Osteoblast (primary cell): Measurements from ENCODE around the gene ATP8B4. TPM values are rescaled to one million over a fixed set of nuclear protein-coding genes. Genes with fewer than 3 reads are reported as not detected.

Experiments
- DNase-seq: peaks from one replicate; pipeline ENCODE4 v3.0.0; 2011; ENCODE audit warnings: low spot score, mixed read lengths; ENCODE audit not compliant: insufficient read length; ENCODE audit errors: missing footprints
- H2AFZ ChIP-seq: 2 replicates; pipeline ENCODE4 v1.6.0; 2011; ENCODE audit warnings: mild to moderate bottlenecking, low read length
- H3K27ac ChIP-seq: 2 replicates; pipeline ENCODE4 v1.5.1; 2011; ENCODE audit warnings: mild to moderate bottlenecking, low read depth, low read length, moderate library complexity
- H3K27me3 ChIP-seq: 2 replicates; pipeline ENCODE4 v1.6.0; 2012; ENCODE audit warnings: mild to moderate bottlenecking, control low read depth, inconsistent platforms, low read length, moderate library complexity; ENCODE audit not compliant: insufficient read depth
- H3K36me3 ChIP-seq: 2 replicates; pipeline ENCODE4 v1.5.1; 2011; ENCODE audit warnings: mild to moderate bottlenecking, low read length, control low read depth, moderate library complexity; ENCODE audit not compliant: insufficient read depth
- H3K4me1 ChIP-seq: 2 replicates; pipeline ENCODE4 v1.5.1; 2011; ENCODE audit warnings: mild to moderate bottlenecking, low read length, control low read depth, moderate library complexity; ENCODE audit not compliant: insufficient read depth
- H3K4me2 ChIP-seq: 2 replicates; pipeline ENCODE4 v1.6.0; 2011; ENCODE audit warnings: mild to moderate bottlenecking, low read length; ENCODE audit not compliant: insufficient read depth
- H3K4me3 ChIP-seq: fragments of 200-600 bp; sonication (generic); 3 replicates; pipeline ENCODE4 v1.5.1; 2012; ENCODE audit warnings: mild to moderate bottlenecking, low read length, inconsistent platforms; ENCODE audit not compliant: insufficient read depth
- H3K79me2 ChIP-seq: 2 replicates; pipeline ENCODE4 v1.6.0; 2012; ENCODE audit warnings: mild to moderate bottlenecking, low read length, control low read depth, inconsistent platforms; ENCODE audit not compliant: insufficient read depth
- H3K9me3 ChIP-seq: 2 replicates; pipeline ENCODE4 v1.5.1; 2011; ENCODE audit warnings: low read depth, low read length, control low read depth
- H4K20me1 ChIP-seq: 2 replicates; pipeline ENCODE4 v1.6.0; 2012; ENCODE audit warnings: mild to moderate bottlenecking, low read length, control low read depth; ENCODE audit not compliant: insufficient read depth
- total RNA-seq: library from RNA; depleted of rRNA; stranded (reverse); fragments of >200 nt; gene quantifications from 2 replicates; pipeline ENCODE4 v1.2.3, GENCODE V29; 2012
- TF ChIP-seq, protein P1 (sequence below): IDR thresholded peaks from 2 replicates; pipeline ENCODE4 v1.5.1; 2011; ENCODE audit warnings: mild to moderate bottlenecking, low read depth, low read length, moderate library complexity; ENCODE audit errors: extremely low read depth

ATP8B4 gene
- total RNA-seq, 1 donor: 1.1 TPM

DNA sequence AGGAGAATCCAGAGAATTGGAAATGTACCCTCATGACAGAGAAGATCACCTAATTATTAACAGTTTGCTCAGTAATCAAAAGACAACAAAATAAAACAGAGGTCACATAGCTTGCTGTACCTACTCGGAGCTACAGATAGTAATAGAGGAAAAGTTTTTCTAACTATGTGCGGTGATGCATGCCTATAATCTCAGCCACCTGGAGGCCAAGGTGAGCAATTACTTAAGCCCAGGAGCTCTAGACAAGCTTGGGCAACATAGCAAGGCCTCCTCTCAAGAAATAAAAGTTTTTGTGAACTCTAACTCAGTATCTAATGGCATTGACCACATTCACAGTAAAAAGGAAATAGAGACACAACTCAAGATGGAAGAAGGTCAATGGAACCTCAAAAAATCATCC, 243.6 kb downstream of the ATP8B4 start:
- TF ChIP-seq, protein P1, sequence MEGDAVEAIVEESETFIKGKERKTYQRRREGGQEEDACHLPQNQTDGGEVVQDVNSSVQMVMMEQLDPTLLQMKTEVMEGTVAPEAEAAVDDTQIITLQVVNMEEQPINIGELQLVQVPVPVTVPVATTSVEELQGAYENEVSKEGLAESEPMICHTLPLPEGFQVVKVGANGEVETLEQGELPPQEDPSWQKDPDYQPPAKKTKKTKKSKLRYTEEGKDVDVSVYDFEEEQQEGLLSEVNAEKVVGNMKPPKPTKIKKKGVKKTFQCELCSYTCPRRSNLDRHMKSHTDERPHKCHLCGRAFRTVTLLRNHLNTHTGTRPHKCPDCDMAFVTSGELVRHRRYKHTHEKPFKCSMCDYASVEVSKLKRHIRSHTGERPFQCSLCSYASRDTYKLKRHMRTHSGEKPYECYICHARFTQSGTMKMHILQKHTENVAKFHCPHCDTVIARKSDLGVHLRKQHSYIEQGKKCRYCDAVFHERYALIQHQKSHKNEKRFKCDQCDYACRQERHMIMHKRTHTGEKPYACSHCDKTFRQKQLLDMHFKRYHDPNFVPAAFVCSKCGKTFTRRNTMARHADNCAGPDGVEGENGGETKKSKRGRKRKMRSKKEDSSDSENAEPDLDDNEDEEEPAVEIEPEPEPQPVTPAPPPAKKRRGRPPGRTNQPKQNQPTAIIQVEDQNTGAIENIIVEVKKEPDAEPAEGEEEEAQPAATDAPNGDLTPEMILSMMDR: no peak

DNA sequence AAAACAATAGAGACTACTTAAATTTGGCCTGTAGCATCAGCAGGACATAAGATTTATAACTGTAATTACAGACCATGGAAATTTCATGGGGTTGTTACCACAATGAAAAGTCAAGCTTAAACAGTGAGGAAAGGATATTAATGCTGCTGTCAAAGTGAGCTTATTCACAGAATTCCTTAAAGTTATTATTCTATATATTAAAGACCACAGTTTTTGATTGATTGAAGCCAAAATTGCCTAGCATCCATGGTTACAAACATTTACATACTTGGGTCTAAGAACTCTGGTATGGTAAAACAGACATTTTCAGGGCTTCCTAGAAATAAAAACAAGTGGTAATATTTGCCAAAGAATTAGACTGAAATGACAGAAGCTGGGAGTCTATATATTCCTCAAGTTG, 248.6 kb downstream of the ATP8B4 start:
- no peaks in the 10 kb centered on the region for H3K79me2 ChIP-seq

More for the DNA sequence above, 243.6 kb downstream of the ATP8B4 start:
- H3K27me3 ChIP-seq: no peaks in the 10 kb centered on the region
- no peak overlapping the region for H3K4me3 ChIP-seq
- no peak overlapping the region for H3K4me2 ChIP-seq
- H2AFZ ChIP-seq: no peak overlapping the region
- no peak overlapping the region for H3K27ac ChIP-seq
- H3K36me3 ChIP-seq: no peaks in the 10 kb centered on the region
- H3K4me1 ChIP-seq: peaks cover 27% of the 10 kb centered on the region
- H3K79me2 ChIP-seq: no peaks in the 10 kb centered on the region
- H3K9me3 ChIP-seq: no peaks in the 10 kb centered on the region
- no peaks in the 10 kb centered on the region for H4K20me1 ChIP-seq
- DNase-seq: no peak

DNA sequence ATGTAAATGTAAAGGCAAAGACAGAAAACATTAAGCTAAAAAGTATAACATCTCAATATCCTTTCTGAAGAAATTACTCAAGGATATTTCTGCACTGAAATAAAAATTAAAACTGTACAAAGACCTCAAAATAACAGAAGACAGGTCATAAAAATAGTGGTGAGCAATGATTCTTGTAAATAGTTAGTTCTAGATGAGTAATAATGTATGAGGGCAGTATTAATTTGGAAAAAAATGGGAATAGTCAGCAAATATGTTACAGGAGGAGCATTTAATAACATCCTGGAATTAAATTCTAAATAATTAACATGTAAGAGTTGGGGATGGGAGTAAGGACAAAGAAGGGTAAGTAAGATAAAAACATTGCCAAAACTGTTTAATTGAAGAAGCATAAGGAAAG, 250.7 kb downstream of the ATP8B4 start:
- Histone ChIP-seq H3K79me2 (no peaks in the 10 kb centered on the region), H2AFZ (no peak overlapping the region), H3K4me1 (peaks cover 25% of the 10 kb centered on the region), H3K27ac (peak overlapping the region; percentile 0), H3K36me3 (no peaks in the 10 kb centered on the region), H3K9me3 (peaks cover 4% of the 10 kb centered on the region), H3K27me3 (no peaks in the 10 kb centered on the region), H3K4me2 (no peak overlapping the region), H4K20me1 (no peaks in the 10 kb centered on the region), H3K4me3 (no peak overlapping the region)
- TF ChIP-seq, protein P1: no peak
- no peak for DNase-seq

More for the DNA sequence above, 248.6 kb downstream of the ATP8B4 start:
- Histone ChIP-seq H3K27me3 (no peaks in the 10 kb centered on the region), H3K27ac (no peak overlapping the region), H3K4me3 (no peak overlapping the region), H2AFZ (no peak overlapping the region), H4K20me1 (no peaks in the 10 kb centered on the region), H3K4me1 (peaks cover 13% of the 10 kb centered on the region), H3K36me3 (no peaks in the 10 kb centered on the region), H3K4me2 (no peak overlapping the region), H3K9me3 (peaks cover 4% of the 10 kb centered on the region)
- TF ChIP-seq, protein P1: no peak
- no peak for DNase-seq

DNA sequence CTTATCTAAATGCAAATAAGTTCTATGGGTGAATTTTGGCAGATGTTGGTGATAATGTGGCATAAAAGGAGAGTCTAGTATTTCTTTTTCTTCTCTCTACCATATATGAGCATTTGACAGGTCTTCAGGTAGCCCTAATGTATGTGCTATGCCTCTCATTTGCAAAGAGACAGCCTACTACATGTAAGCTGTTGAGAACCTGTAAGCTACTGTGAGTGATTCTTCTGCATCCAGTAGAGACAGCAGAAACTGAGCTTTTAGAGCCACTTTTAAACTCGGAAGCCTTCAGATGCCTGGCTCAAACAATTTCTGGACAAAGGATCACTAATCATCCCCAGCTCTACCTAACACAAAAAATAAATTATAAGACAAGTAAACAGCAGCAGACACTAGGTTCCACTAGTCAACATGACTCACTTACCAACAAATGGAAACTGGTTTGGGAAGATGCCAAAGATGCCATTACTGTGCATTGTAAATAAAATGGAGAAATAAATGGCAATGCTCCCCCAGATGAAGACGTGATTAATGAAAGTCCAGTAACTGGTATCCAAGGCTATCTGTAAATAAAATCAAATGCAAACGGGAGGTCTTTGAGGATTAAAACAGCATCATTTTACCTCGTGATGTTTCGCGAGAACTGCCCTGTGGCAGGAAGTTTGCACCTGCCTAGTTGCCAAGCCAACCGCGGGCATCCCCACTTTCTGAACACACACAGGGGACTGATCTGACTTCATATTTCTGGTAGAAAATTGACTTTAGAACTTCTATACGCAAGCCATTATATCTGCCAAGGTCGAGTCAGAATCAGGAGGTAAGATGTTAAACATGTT, 252.9 kb downstream of the ATP8B4 start:
- Histone ChIP-seq H3K4me2 (no peak overlapping the region), H3K79me2 (no peaks in the 10 kb centered on the region), H4K20me1 (no peaks in the 10 kb centered on the region), H3K27ac (no peak overlapping the region), H3K4me1 (peaks cover 29% of the 10 kb centered on the region), H3K27me3 (no peaks in the 10 kb centered on the region), H3K9me3 (peaks cover 4% of the 10 kb centered on the region), H3K36me3 (no peaks in the 10 kb centered on the region), H2AFZ (no peak overlapping the region), H3K4me3 (no peak overlapping the region)
- TF ChIP-seq, protein P1: no peak
- DNase-seq: no peak
